Measurements from ENCODE around the gene SERPINB7.

DNA sequence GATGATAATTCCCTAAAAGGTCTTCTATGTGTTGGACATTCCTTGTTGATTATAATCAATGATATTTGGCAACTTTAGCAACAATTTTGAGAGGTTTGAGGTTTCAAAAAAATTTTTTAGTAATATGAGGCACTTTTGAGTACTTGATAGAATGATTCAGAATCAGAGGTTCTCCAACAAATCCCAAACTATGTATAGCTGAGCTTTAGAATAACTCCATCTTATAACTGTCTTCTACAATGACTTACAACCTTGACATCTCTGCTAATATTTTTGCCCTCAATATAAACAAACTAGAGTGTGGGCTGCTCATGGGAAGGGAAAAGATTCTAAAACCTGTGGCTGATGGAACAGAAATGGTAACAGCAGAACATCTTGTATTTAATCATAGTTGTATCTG lies 21.5 kb upstream of the SERPINB7 start:
- TF ChIP-seq CTCF (IDR thresholded peaks at IDR 0.05; ENCODE audit: poor library complexity, severe bottlenecking) (no peak), EZH2 (IDR thresholded peaks at IDR 0.05; ENCODE audit: borderline replicate concordance, insufficient read depth, low read length, poor library complexity, severe bottlenecking) (no peak)
